ENCODE results near the gene MAP3K10. TPM values are rescaled to one million over a fixed set of nuclear protein-coding genes. Genes with fewer than 3 reads are reported as not detected.

MAP3K10 gene
- polyA plus RNA-seq, 1 donor from 2014 or later: 18.3 TPM

GRCh38 chr19:40174092-40174491 is 17.1 kb upstream of the MAP3K10 start:
- Histone ChIP-seq H3K4me2 (ENCODE audit: low read length) (no peak overlapping the region), H3K9me3 (ENCODE audit: low read length) (no peaks in the 10 kb centered on the region), H3K36me3 (ENCODE audit: insufficient read depth, low read length) (no peaks in the 10 kb centered on the region)

GRCh38 chr19:40175820-40176219 is 15.4 kb upstream of the MAP3K10 start:
- H3K36me3 ChIP-seq (ENCODE audit: insufficient read depth, low read length): no peaks in the 10 kb centered on the region
- no peaks in the 10 kb centered on the region for H3K9me2 ChIP-seq (ENCODE audit: insufficient read depth, low read length)
- no peaks in the 10 kb centered on the region for H3K79me2 ChIP-seq (replicated peaks; ENCODE audit: insufficient read depth, low read length)
- no peak overlapping the region for H3K4me2 ChIP-seq (ENCODE audit: low read length)
- H3F3A ChIP-seq (ENCODE audit: insufficient read depth, low read length, poor library complexity, severe bottlenecking): no peaks in the 10 kb centered on the region
- no peak overlapping the region for H3K9ac ChIP-seq (ENCODE audit: low read length)
- H3K27ac ChIP-seq (ENCODE audit: low read length): no peak overlapping the region
- no peak overlapping the region for H2AFZ ChIP-seq (ENCODE audit: low read depth, low read length)
- H3K4me3 ChIP-seq (ENCODE audit: low read length): no peak overlapping the region
- H3K27me3 ChIP-seq (ENCODE audit: insufficient read depth, low read depth, low read length): no peaks in the 10 kb centered on the region
- H4K20me1 ChIP-seq (ENCODE audit: insufficient read depth): no peaks in the 10 kb centered on the region
- H3K9me3 ChIP-seq (ENCODE audit: low read length): no peaks in the 10 kb centered on the region
- TF ChIP-seq REST (IDR thresholded peaks at IDR 0.05; ENCODE audit: borderline replicate concordance) (no peak), CTCF (IDR thresholded peaks at IDR 0.05; ENCODE audit: poor library complexity, severe bottlenecking) (no peak), EZH2 (IDR thresholded peaks at IDR 0.05; ENCODE audit: borderline replicate concordance, insufficient read depth, low read length, poor library complexity, severe bottlenecking) (no peak), SMC3 (conservative IDR thresholded peaks at IDR 0.05; ENCODE audit: poor library complexity) (no peak), RAD21 (conservative IDR thresholded peaks at IDR 0.05) (no peak), TAF1 (IDR thresholded peaks at IDR 0.05; ENCODE audit: low read depth) (no peak), POLR2AphosphoS5 (IDR thresholded peaks at IDR 0.05) (no peak)

More at GRCh38 chr19:40174092-40174491, 17.1 kb upstream of the MAP3K10 start:
- Histone ChIP-seq H3F3A (ENCODE audit: insufficient read depth, low read length, poor library complexity, severe bottlenecking) (no peaks in the 10 kb centered on the region), H3K9me2 (ENCODE audit: insufficient read depth, low read length) (no peaks in the 10 kb centered on the region), H3K4me3 (ENCODE audit: low read length) (no peak overlapping the region), H3K9ac (ENCODE audit: low read length) (no peak overlapping the region), H3K27ac (ENCODE audit: low read length) (no peak overlapping the region), H3K27me3 (ENCODE audit: insufficient read depth, low read depth, low read length) (no peaks in the 10 kb centered on the region), H3K79me2 (replicated peaks; ENCODE audit: insufficient read depth, low read length) (no peaks in the 10 kb centered on the region), H2AFZ (ENCODE audit: low read depth, low read length) (no peak overlapping the region), H4K20me1 (ENCODE audit: insufficient read depth) (no peaks in the 10 kb centered on the region)
- TF ChIP-seq REST (IDR thresholded peaks at IDR 0.05; ENCODE audit: borderline replicate concordance) (no peak), EZH2 (IDR thresholded peaks at IDR 0.05; ENCODE audit: borderline replicate concordance, insufficient read depth, low read length, poor library complexity, severe bottlenecking) (no peak), EP300 (conservative IDR thresholded peaks at IDR 0.05; ENCODE audit: poor library complexity, severe bottlenecking) (no peak), POLR2AphosphoS5 (IDR thresholded peaks at IDR 0.05) (no peak), TAF1 (IDR thresholded peaks at IDR 0.05; ENCODE audit: low read depth) (no peak), CTCF (IDR thresholded peaks at IDR 0.05; ENCODE audit: poor library complexity, severe bottlenecking) (no peak), SMC3 (conservative IDR thresholded peaks at IDR 0.05; ENCODE audit: poor library complexity) (no peak), RAD21 (conservative IDR thresholded peaks at IDR 0.05) (no peak), MXI1 (conservative IDR thresholded peaks at IDR 0.05; ENCODE audit: poor library complexity, severe bottlenecking) (no peak)

Measured in neural cell (in vitro differentiated cells).